ENCODE measurements around the gene SULT1A3. TPM values are rescaled to one million over a fixed set of nuclear protein-coding genes. Genes with fewer than 3 reads are reported as not detected.

SULT1A3 gene
- total and polyA plus RNA-seq, 2 of the 8 experiments (the other 6 are each of a cell fraction or from before 2014, with no cell fraction given): 1.9 to 13.8 TPM

- Histone ChIP-seq H3K56ac (replicated peaks; ENCODE audit: insufficient read length, low read depth, low read length) (no peak overlapping the region), H3K4ac (replicated peaks; ENCODE audit: insufficient read length, low read depth, low read length) (no peak overlapping the region), H2BK5ac (ENCODE audit: low read depth, low read length) (no peak overlapping the region), H2AK5ac (ENCODE audit: low read depth, low read length) (no peak overlapping the region), H3K4me2 (ENCODE audit: insufficient read depth in 1 of 2, low read depth in 2 of 2, low read length in 2 of 2) (no peak overlapping the region), H3K4me1 (replicated peaks in 1 of 4; ENCODE audit: control insufficient read depth in 3 of 4, insufficient read depth in 4 of 4, low read length in 3 of 4) (no peaks in the 10 kb centered on the region), H3K4me3 (ENCODE audit: extremely low read depth in 1 of 4, insufficient read depth in 2 of 4, low read depth in 3 of 4, low read length in 4 of 4) (no peak overlapping the region), H4K20me1 (replicated peaks in 1 of 2; ENCODE audit: control insufficient read depth in 1 of 2, insufficient read depth in 2 of 2, low read length in 2 of 2) (no peaks in the 10 kb centered on the region), H4K91ac (replicated peaks; ENCODE audit: insufficient read length, low read length) (no peak overlapping the region), H3K9ac (replicated peaks in 1 of 4; ENCODE audit: extremely low read depth in 1 of 4, low read depth in 3 of 4, low read length in 3 of 4) (no peak overlapping the region), H2BK15ac (ENCODE audit: low read length) (no peak overlapping the region), H3K79me2 (ENCODE audit: control insufficient read depth in 1 of 2, insufficient read depth in 2 of 2, low read length in 2 of 2) (no peaks in the 10 kb centered on the region), H3K79me1 (ENCODE audit: low read depth, low read length) (no peaks in the 10 kb centered on the region), H3K23ac (ENCODE audit: insufficient read length) (no peak overlapping the region), H2BK12ac (ENCODE audit: low read depth, low read length) (no peak overlapping the region), H2AFZ (ENCODE audit: low read length) (no peak overlapping the region), H2BK120ac (replicated peaks; ENCODE audit: low read depth, low read length) (no peak overlapping the region), H3K9me3 (ENCODE audit: insufficient read depth in 2 of 2, low read depth in 1 of 2, low read length in 1 of 2) (peaks cover 0 to 6% of the 10 kb centered on the region in 2 experiments; a peak in 1 of 4 replicates), H3K36me3 (ENCODE audit: control insufficient read depth in 2 of 4, insufficient read depth in 4 of 4, low read length in 3 of 4) (no peaks in the 10 kb centered on the region), H3K14ac (ENCODE audit: insufficient read length) (no peak overlapping the region), H3K27ac (ENCODE audit: low read depth, low read length) (no peak overlapping the region), H4K8ac (ENCODE audit: extremely low read depth, insufficient read depth, low read length) (no peak overlapping the region), H3K27me3 (replicated peaks in 1 of 4; ENCODE audit: control insufficient read depth in 3 of 4, extremely low read depth in 1 of 4, insufficient read depth in 3 of 4, low read length in 3 of 4) (no peaks in the 10 kb centered on the region), H4K5ac (ENCODE audit: insufficient read length, low read depth, low read length) (no peak overlapping the region), H3K23me2 (ENCODE audit: low read depth, low read length) (no peaks in the 10 kb centered on the region), H3K18ac (ENCODE audit: extremely low read depth, low read length) (no peak overlapping the region), H2BK20ac (ENCODE audit: low read length) (no peak overlapping the region)
- no peak for FAIRE-seq
- POLR2A ChIA-PET (ENCODE audit: partially characterized antibody): interaction anchor here (0.6 to 1.0 kb wide), 2 partner anchors 8 to 41 kb away, joined by 3 read pairs; no protein-coding TSS in a partner anchor
- CTCF ChIA-PET (ENCODE audit: partially characterized antibody): interaction anchor here (0.6 to 1.3 kb wide), 3 partner anchors 10 to 351 kb away, joined by 3 read pairs; no protein-coding TSS in a partner anchor
- 72% methylated on average over 3 of the region's 3 CpGs; no CpG with 5 or more reads in 1 of the 2 experiments for WGBS, 2 experiments (ENCODE audit: extremely low coverage in 1 of 2, insufficient coverage in 1 of 2, insufficient read length in 1 of 2, insufficient replicate concordance in 2 of 2, low coverage in 1 of 2, low lambda C conversion rate in 2 of 2, missing lambda C conversion rate in 1 of 2)
- TF ChIP-seq HDAC6 (IDR thresholded peaks at IDR 0.05; ENCODE audit: low read depth, low read length) (no peak), BCL11A (IDR thresholded peaks at IDR 0.05; ENCODE audit: low read depth in 2 of 2, low read length in 2 of 2) (no peak), BRCA1 (IDR thresholded peaks at IDR 0.05; ENCODE audit: low read depth, low read length) (no peak), BACH1 (IDR thresholded peaks at IDR 0.05; ENCODE audit: low read length) (no peak), EP300 (IDR thresholded peaks at IDR 0.05; ENCODE audit: borderline replicate concordance in 1 of 2, low read depth in 2 of 2, low read length in 2 of 2) (no peak), TEAD4 (IDR thresholded peaks at IDR 0.05; ENCODE audit: low read depth, low read length) (no peak), MAX (IDR thresholded peaks at IDR 0.05) (no peak), ASH2L (IDR thresholded peaks at IDR 0.05; ENCODE audit: low read length) (no peak), SIX5 (IDR thresholded peaks at IDR 0.05; ENCODE audit: low read depth, low read length) (no peak), SP1 (IDR thresholded peaks at IDR 0.05; ENCODE audit: low read depth, low read length) (no peak), SRF (IDR thresholded peaks at IDR 0.05; ENCODE audit: low read depth, low read length) (no peak), CEBPB (IDR thresholded peaks at IDR 0.05; ENCODE audit: low read depth, low read length) (no peak), ATF3 (IDR thresholded peaks at IDR 0.05; ENCODE audit: insufficient read depth, low read depth, low read length) (no peak), CBX8 (IDR thresholded peaks at IDR 0.05; ENCODE audit: borderline replicate concordance, low read depth, low read length) (no peak)
- DNase-seq (ENCODE audit: low read depth in 1 of 2, low spot score in 2 of 2): no peak
These were observed 35.5 kb upstream of the SULT1A3 start for GRCh38 chr16:30163538-30163937.
